ENCODE results near the gene AVL9.

AVL9 gene

GRCh38 chr7:32525839-32526238 lies 30.6 kb downstream of the AVL9 start:
- Histone ChIP-seq H3K27ac (replicated peaks) (no peak overlapping the region), H3K4me3 (replicated peaks; ENCODE audit: insufficient read depth, low read length) (no peak overlapping the region), H3K27me3 (ENCODE audit: insufficient read depth, poor library complexity, severe bottlenecking) (no peaks in the 10 kb centered on the region)
- TF ChIP-seq CTCF (IDR thresholded peaks at IDR 0.05; ENCODE audit: insufficient read depth, low read length) (no peak), POLR2AphosphoS5 (IDR thresholded peaks at IDR 0.05; ENCODE audit: low read depth) (no peak), GABPA (IDR thresholded peaks at IDR 0.05; ENCODE audit: low read depth) (no peak), SPI1 (IDR thresholded peaks at IDR 0.05; ENCODE audit: borderline replicate concordance, low read depth) (no peak)
- TF ChIP-seq, protein P1, sequence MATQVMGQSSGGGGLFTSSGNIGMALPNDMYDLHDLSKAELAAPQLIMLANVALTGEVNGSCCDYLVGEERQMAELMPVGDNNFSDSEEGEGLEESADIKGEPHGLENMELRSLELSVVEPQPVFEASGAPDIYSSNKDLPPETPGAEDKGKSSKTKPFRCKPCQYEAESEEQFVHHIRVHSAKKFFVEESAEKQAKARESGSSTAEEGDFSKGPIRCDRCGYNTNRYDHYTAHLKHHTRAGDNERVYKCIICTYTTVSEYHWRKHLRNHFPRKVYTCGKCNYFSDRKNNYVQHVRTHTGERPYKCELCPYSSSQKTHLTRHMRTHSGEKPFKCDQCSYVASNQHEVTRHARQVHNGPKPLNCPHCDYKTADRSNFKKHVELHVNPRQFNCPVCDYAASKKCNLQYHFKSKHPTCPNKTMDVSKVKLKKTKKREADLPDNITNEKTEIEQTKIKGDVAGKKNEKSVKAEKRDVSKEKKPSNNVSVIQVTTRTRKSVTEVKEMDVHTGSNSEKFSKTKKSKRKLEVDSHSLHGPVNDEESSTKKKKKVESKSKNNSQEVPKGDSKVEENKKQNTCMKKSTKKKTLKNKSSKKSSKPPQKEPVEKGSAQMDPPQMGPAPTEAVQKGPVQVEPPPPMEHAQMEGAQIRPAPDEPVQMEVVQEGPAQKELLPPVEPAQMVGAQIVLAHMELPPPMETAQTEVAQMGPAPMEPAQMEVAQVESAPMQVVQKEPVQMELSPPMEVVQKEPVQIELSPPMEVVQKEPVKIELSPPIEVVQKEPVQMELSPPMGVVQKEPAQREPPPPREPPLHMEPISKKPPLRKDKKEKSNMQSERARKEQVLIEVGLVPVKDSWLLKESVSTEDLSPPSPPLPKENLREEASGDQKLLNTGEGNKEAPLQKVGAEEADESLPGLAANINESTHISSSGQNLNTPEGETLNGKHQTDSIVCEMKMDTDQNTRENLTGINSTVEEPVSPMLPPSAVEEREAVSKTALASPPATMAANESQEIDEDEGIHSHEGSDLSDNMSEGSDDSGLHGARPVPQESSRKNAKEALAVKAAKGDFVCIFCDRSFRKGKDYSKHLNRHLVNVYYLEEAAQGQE (IDR thresholded peaks at IDR 0.05; ENCODE audit: insufficient replicate concordance, low read depth) = no peak
- no peak for DNase-seq (ENCODE audit: low read depth in 1 of 2, low spot score in 1 of 2)

- Histone ChIP-seq H3K27me3 (ENCODE audit: insufficient read depth, poor library complexity, severe bottlenecking) (no peaks in the 10 kb centered on the region), H3K27ac (replicated peaks) (no peak overlapping the region), H3K4me3 (replicated peaks; ENCODE audit: insufficient read depth, low read length) (no peak overlapping the region)
- no peak for DNase-seq (ENCODE audit: low read depth in 1 of 2, low spot score in 1 of 2)
- TF ChIP-seq, protein P1 (IDR thresholded peaks at IDR 0.05; ENCODE audit: insufficient replicate concordance, low read depth) = no peak
- TF ChIP-seq POLR2AphosphoS5 (IDR thresholded peaks at IDR 0.05; ENCODE audit: low read depth) (no peak), GABPA (IDR thresholded peaks at IDR 0.05; ENCODE audit: low read depth) (no peak), SPI1 (IDR thresholded peaks at IDR 0.05; ENCODE audit: borderline replicate concordance, low read depth) (no peak), CTCF (IDR thresholded peaks at IDR 0.05; ENCODE audit: insufficient read depth, low read length) (no peak)
These were observed 36.1 kb downstream of the AVL9 start for GRCh38 chr7:32531402-32531801.

DNA sequence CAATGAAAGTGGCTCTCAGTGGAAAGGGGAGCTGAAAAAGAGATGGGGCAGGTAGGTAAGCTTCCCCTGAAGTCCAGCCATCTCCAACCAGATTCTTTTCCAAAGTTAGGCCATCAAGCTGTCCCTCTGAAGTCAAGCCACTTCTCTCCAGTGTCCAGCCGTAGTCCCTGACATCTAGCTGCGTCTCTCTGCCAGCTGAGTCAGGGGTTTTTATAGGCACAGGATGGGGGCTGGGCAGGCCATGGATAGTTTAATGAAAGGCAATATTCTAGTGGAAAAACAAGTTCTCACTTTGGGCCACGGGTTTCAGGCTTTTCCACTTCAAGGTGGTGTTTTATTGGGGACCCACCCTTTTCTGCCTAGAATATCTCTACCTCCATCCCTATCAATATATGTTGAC lies 36.8 kb downstream of the AVL9 start:
- no peak for TF ChIP-seq POLR2AphosphoS5 (IDR thresholded peaks at IDR 0.05; ENCODE audit: low read depth)
- no peak for TF ChIP-seq SPI1 (IDR thresholded peaks at IDR 0.05; ENCODE audit: borderline replicate concordance, low read depth)
- TF ChIP-seq CTCF (IDR thresholded peaks at IDR 0.05; ENCODE audit: insufficient read depth, low read length) = no peak
- TF ChIP-seq, protein P1 (IDR thresholded peaks at IDR 0.05; ENCODE audit: insufficient replicate concordance, low read depth) = no peak
- no peak for TF ChIP-seq GABPA (IDR thresholded peaks at IDR 0.05; ENCODE audit: low read depth)
- H3K27ac ChIP-seq (replicated peaks) = no peak overlapping the region
- no peak for DNase-seq (ENCODE audit: low read depth in 1 of 2, low spot score in 1 of 2)
- H3K4me3 ChIP-seq (replicated peaks; ENCODE audit: insufficient read depth, low read length) = no peak overlapping the region
- no peaks in the 10 kb centered on the region for H3K27me3 ChIP-seq (ENCODE audit: insufficient read depth, poor library complexity, severe bottlenecking)
